DND-41 (cell line): ENCODE measurements around the gene AMPD2.

Source experiments
- CTCF ChIP-seq: IDR thresholded peaks from 2 replicates; pipeline ENCODE4 v1.5.1; 2012; ENCODE audit warnings: borderline replicate concordance, low read length, moderate library complexity, mild to moderate bottlenecking; ENCODE audit not compliant: poor library complexity, severe bottlenecking; ENCODE audit errors: extremely low read depth
- EZH2 ChIP-seq: IDR thresholded peaks from 3 replicates; pipeline ENCODE4 v1.6.1; 2012; ENCODE audit warnings: borderline replicate concordance, low read depth, mild to moderate bottlenecking, moderate library complexity, low read length, inconsistent platforms; ENCODE audit not compliant: severe bottlenecking

DNA sequence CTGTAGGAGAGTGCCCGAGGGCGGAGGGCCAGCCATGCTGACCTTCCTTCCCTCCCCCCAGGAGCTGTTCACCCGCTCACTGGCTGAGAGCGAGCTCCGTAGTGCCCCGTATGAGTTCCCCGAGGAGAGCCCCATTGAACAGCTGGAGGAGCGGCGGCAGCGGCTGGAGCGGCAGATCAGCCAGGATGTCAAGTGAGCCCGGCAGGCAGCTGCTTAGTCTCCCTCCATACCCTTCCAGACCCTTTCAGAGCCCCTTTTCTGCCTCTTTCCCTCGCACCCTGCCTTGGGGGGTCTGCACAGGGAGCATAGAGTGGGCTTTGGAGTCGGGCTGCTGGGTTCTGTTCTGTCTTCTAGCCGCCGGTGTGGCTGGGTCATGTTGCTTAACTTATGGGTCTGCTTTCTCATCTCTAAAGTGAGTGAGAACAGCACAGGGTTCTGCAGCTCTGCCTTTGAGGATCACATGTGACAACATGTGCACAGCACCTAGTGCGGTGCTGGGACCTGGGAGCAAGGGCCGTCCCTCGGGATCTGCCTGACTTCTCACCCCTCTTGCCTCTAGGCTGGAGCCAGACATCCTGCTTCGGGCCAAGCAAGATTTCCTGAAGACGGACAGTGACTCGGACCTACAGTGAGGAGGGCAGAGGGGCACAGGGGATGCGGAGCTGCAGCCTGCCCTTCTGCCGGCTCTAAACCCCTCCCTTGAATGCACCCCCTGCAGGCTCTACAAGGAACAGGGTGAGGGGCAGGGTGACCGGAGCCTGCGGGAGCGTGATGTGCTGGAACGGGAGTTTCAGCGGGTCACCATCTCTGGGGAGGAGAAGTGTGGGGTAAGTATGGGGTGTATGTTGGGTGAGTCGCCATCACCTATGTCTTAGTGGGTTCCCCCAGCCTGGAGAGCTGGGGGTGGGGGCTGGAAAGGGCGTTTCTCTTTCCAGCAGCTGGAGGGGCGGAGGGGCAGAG is 6.2 kb downstream of the AMPD2 start:
- TF ChIP-seq CTCF (no peak), EZH2 (no peak)
